BJ (cell line): Measurements from ENCODE around the gene NLGN1. TPM values are rescaled to one million over a fixed set of nuclear protein-coding genes. Genes with fewer than 3 reads are reported as not detected.
A peak's percentile ranks its signal among the peaks of the same experiment; 100 is the strongest.

Source experiments
- CTCF ChIA-PET: fragments of 350-600 bp; formaldehyde crosslinking; extraction: SDS; loops from one replicate; lab custom pipeline; 2021; ENCODE audit warnings: antibody characterized with exemption, inconsistent platforms; lab: Yijun Ruan, JAX
- POLR2A ChIA-PET: fragments of 300-600 bp; sonication (Branson Sonifier 250); formaldehyde crosslinking; extraction: SDS; loops from one replicate; lab custom pipeline; 2021; ENCODE audit warnings: antibody characterized with exemption; lab: Charles Lee
- DNase-seq: peaks from one replicate; pipeline ENCODE4 v3.0.0-alpha.2; 2011; ENCODE audit warnings: low read depth
- H3K27me3 ChIP-seq: 2 replicates; pipeline ENCODE4 v1.6.0; 2011; ENCODE audit warnings: low read length; ENCODE audit not compliant: control insufficient read depth, insufficient read depth
- H3K36me3 ChIP-seq: 2 replicates; pipeline ENCODE4 v1.5.1; 2011; ENCODE audit warnings: low read length; ENCODE audit not compliant: control insufficient read depth, insufficient read depth
- H3K4me3 ChIP-seq: 2 replicates; pipeline ENCODE4 v1.5.1; 2011; ENCODE audit warnings: low read depth, mild to moderate bottlenecking, control low read depth, low read length
- polyA plus RNA-seq: library from polyadenylated mRNA; depleted of rRNA; stranded (reverse); fragments of >200 nt; gene quantifications from 2 replicates; pipeline ENCODE4 v1.2.3, GENCODE V29; 2011
- TF ChIP-seq, protein P1 (sequence below): IDR thresholded peaks from 2 replicates; pipeline ENCODE4 v1.5.1; 2011; ENCODE audit warnings: low read depth, mild to moderate bottlenecking, control low read depth, inconsistent platforms, low read length, moderate library complexity; ENCODE audit not compliant: insufficient read depth

Gene NLGN1
- polyA plus RNA-seq, 1 experiment, result 15.5 TPM

- ChIA-PET CTCF (interaction anchor here (1.5 kb wide), 1 partner anchor 10 kb away, joined by 5 read pairs; no protein-coding TSS in a partner anchor), POLR2A (interaction anchor here (0.6 kb wide), 1 partner anchor 197 kb away, joined by 5 read pairs; no protein-coding TSS in a partner anchor)
- no peak overlapping the region for H3K4me3 ChIP-seq
- no peaks in the 10 kb centered on the region for H3K36me3 ChIP-seq
- DNase-seq, result peak; percentile 27
- TF ChIP-seq, protein P1, sequence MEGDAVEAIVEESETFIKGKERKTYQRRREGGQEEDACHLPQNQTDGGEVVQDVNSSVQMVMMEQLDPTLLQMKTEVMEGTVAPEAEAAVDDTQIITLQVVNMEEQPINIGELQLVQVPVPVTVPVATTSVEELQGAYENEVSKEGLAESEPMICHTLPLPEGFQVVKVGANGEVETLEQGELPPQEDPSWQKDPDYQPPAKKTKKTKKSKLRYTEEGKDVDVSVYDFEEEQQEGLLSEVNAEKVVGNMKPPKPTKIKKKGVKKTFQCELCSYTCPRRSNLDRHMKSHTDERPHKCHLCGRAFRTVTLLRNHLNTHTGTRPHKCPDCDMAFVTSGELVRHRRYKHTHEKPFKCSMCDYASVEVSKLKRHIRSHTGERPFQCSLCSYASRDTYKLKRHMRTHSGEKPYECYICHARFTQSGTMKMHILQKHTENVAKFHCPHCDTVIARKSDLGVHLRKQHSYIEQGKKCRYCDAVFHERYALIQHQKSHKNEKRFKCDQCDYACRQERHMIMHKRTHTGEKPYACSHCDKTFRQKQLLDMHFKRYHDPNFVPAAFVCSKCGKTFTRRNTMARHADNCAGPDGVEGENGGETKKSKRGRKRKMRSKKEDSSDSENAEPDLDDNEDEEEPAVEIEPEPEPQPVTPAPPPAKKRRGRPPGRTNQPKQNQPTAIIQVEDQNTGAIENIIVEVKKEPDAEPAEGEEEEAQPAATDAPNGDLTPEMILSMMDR, result no peak
- no peaks in the 10 kb centered on the region for H3K27me3 ChIP-seq
Observed at GRCh38 chr3:173932624-173933023, 535.1 kb downstream of the NLGN1 start.

DNA sequence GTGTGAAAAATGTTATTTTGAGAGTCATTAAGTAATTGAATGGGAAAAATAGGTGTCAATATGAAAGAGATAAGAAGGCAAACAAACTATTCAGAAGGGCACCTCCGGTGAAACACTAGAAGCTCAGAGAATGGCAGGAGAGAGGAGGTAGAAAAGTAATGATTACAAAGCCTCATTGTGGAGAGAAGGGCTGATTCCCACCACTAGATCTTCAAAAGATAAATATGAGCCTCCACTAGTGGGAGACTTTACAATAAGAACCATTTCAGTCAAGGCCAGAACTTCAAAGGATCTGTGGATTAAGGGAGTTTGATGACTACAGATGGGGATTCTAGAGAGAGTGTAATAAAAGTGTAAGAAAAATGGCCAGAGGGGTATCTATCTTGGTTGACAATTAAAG lies 535.6 kb downstream of the NLGN1 start:
- POLR2A ChIA-PET, result no interaction called here
- TF ChIP-seq, protein P1, result no peak
- DNase-seq, result no peak
- no peaks in the 10 kb centered on the region for H3K36me3 ChIP-seq
- CTCF ChIA-PET, result interaction anchor here (1.5 kb wide), 1 partner anchor 10 kb away, joined by 5 read pairs; no protein-coding TSS in a partner anchor
- no peak overlapping the region for H3K4me3 ChIP-seq
- H3K27me3 ChIP-seq, result no peaks in the 10 kb centered on the region

DNA sequence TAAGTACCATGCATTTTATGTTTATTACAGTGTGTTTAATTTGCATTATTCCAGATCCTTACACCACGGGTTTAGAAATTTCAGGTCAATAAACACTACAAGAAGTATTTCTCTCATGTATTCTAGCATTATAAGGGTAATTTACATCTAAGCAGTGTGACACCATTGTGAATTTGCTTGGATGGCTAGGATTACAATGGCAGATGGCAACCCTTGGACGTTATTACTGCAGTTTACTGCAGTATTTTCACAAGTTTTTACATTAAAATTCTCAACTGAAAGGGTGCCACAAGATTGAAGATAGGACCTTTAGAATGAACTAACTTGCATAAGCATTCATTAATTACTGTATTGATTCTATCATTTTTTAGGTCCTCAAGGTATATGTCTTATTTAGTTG lies 538.8 kb downstream of the NLGN1 start:
- TF ChIP-seq, protein P1, result no peak
- no peaks in the 10 kb centered on the region for H3K27me3 ChIP-seq
- no peak overlapping the region for H3K4me3 ChIP-seq
- ChIA-PET CTCF (no interaction called here), POLR2A (no interaction called here)
- H3K36me3 ChIP-seq, result no peaks in the 10 kb centered on the region
- no peak for DNase-seq

- H3K27me3 ChIP-seq, result no peaks in the 10 kb centered on the region
- TF ChIP-seq, protein P1, result no peak
- ChIA-PET POLR2A (no interaction called here), CTCF (no interaction called here)
- peak; percentile 15 for DNase-seq
- no peaks in the 10 kb centered on the region for H3K36me3 ChIP-seq
- H3K4me3 ChIP-seq, result no peak overlapping the region
Observed at GRCh38 chr3:173938159-173938558, 540.6 kb downstream of the NLGN1 start.

DNA sequence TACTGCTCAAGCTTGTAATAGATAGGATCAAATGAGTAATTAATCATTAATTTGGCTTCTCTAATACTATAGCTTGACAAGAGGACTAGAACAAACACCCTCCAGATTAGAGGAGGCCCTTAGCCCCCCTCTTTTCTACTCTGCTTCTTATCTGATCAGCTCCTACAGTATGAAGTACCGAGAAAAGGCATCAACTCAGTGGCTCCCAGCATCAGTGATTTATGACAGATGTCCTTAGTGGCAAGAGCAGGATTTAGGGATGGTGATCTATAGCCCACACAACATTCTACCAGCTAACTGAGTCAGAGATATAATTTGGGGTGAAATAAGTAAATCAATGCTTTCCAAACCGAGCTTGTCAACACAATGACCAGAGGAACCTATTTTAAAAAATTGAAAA lies 541.1 kb downstream of the NLGN1 start:
- no peak overlapping the region for H3K4me3 ChIP-seq
- TF ChIP-seq, protein P1, result no peak
- H3K36me3 ChIP-seq, result no peaks in the 10 kb centered on the region
- CTCF ChIA-PET, result interaction anchor here (1.0 kb wide), 1 partner anchor 210 kb away, joined by 4 read pairs; no protein-coding TSS in a partner anchor
- DNase-seq, result no peak
- H3K27me3 ChIP-seq, result no peaks in the 10 kb centered on the region
- POLR2A ChIA-PET, result no interaction called here
